Retina (tissue), 1 donor: ENCODE measurements around the gene ACOT12.
A peak's percentile ranks its signal among the peaks of the same experiment; 100 is the strongest.
"Not testable (repeated sequence)": the region's sequence is repeated elsewhere in the genome, so short reads cannot be mapped to it uniquely, and the experiment has no call there.

ENCODE experiments used
- DNase-seq: peaks from one replicate; pipeline ENCODE4 v3.0.0-alpha.2; 2016

The ACOT12 gene

GRCh38 chr5:81393783-81394718 lies at the start of gene ACOT12:
ACOT12 (minus strand) TSS chr5:81394134; CDS start chr5:81394114, 20 bp downstream.
- peak; percentile 62 for DNase-seq

DNA sequence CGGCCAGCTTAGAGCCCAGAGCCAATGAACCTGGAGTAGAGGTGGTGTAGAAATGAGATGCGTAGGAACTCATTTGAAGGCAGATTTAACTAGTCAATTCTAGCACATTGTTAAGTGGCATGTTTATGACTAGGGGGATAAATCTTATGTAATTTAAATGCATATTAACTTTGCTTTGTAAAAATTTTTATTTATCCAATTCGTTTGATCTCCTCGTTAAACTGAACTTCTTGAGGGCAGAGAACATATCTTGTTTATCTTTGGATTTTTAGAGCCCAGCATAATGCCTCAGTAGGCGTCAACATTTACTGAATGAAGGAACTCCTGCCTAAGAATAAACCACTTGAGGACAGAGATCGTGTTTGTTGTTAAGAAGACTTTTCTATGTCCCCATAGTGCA lies 41.1 kb upstream of the ACOT12 start:
- DNase-seq = no peak

- no peak for DNase-seq
Observed at GRCh38 chr5:81429985-81430384, 36.1 kb upstream of the ACOT12 start.

DNA sequence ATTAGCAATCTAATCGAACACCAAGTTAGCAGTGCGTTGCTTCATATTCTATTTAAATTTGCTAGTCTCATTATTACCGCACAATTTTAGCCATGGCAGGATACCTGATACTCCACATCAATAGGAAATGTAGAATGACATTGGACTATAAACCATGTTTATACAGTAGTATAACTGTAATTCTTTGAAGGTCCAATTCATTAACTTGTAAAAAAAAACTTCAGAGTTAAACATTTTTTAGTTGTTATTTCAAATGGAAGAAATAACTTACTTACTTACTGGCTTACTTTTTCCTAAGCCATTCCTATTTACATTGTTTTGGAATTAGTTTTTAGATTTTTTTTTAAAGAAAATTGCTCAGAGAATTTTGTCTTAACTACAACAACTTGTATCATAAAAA lies 35.4 kb upstream of the ACOT12 start:
- DNase-seq = no peak

GRCh38 chr5:81428861-81429260 lies 34.9 kb upstream of the ACOT12 start:
- no peak for DNase-seq

GRCh38 chr5:81428446-81428845 lies 34.5 kb upstream of the ACOT12 start:
- no peak for DNase-seq

GRCh38 chr5:81427566-81427965 lies 33.6 kb upstream of the ACOT12 start:
- no peak for DNase-seq

- no peak for DNase-seq
Observed at GRCh38 chr5:81426359-81427030, 32.6 kb upstream of the ACOT12 start.

- DNase-seq = peak; percentile 70
Observed at GRCh38 chr5:81425569-81425968, 31.6 kb upstream of the ACOT12 start.

DNA sequence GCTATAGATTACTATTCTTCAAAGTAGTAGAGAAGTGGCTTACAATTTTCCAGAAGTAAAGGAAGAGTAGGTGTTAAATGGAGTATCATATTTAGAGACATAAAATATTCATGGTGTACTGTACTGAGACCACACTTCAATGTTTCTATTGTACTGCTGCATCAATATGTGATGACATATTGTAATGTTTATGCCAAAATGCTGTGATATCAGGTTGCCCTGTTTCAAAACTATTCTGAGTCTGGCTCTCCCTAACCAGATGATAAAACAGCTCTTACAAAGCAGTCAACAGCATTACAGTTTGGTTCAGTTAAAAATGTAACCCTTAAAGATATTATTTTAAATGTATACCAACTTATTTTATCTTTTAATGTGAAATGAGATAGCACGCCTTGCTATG lies 30.8 kb upstream of the ACOT12 start:
- no peak for DNase-seq

- DNase-seq = no peak
Observed at GRCh38 chr5:81422671-81423070, 28.7 kb upstream of the ACOT12 start.

DNA sequence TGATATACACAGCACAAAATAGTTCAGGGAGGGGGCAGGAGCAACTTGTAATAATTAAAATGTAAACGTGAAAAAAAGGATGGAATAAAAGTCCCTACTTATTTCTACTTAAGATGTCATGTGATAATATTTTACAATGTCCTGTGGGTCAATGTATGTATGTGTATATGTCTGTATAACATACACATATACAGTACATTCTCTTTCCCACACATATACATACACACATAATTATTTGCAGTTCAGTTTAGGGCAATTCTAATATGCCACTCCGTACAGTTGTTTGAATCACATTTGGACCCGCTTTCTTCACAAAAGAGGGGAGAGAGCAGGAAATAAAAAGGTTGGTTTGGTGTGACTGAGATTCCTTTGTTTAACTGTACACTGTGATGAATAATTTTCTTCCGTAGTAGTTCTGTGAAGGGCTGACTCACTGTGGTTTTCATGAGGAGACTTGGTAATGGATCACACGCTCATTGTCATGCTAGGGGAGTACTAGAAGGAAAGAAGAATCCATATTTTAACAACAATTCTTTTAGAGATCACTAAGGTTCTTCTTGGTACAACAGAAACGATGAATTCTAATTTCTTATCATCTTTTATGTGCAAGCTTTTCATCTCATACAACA lies 26.2 kb upstream of the ACOT12 start:
- no peak for DNase-seq

GRCh38 chr5:81418606-81419005 lies 24.7 kb upstream of the ACOT12 start:
- no peak for DNase-seq

GRCh38 chr5:81417052-81417451 lies 23.1 kb upstream of the ACOT12 start:
- DNase-seq = no peak

DNA sequence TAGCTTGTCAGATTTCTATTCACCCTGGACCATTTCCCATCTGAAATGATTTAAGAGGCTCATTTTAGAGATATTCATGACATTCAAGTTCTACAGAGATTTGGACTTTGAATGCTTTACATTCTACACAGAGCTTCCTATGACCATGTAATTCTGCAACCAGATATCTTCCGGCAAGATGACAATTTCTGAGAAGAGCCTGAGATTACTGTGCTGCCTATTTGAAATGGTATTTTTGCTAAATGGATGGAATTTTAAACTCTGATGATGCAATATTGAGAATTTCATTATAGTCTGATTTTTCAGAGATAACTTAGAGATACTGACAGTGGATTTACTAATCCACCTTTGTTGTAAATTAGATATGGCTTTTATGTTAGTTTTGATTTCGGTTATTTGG lies 16.0 kb upstream of the ACOT12 start:
- no peak for DNase-seq

GRCh38 chr5:81409361-81409760 lies 15.4 kb upstream of the ACOT12 start:
- no peak for DNase-seq

DNA sequence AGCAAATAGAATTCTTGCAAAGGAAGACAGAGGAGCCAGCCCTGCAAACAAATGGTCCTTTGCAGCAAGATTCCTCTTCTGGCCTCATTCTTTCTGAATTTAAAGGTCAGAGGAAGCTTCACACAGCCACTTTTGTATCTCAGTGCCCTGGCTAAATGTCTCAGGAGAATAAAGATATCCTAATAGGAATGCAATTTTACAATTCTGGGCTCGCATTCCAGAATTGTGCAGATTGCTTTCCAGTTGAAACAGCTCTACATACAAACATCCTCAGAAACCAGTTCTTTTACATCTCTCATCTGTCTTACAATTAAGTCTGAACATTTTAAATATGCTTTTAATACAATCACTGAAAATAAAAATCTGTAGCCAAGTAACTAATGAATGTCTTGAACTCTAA lies 14.6 kb upstream of the ACOT12 start:
- DNase-seq = no peak

GRCh38 chr5:81407811-81408210 lies 13.9 kb upstream of the ACOT12 start:
- DNase-seq = not testable (repeated sequence)

DNA sequence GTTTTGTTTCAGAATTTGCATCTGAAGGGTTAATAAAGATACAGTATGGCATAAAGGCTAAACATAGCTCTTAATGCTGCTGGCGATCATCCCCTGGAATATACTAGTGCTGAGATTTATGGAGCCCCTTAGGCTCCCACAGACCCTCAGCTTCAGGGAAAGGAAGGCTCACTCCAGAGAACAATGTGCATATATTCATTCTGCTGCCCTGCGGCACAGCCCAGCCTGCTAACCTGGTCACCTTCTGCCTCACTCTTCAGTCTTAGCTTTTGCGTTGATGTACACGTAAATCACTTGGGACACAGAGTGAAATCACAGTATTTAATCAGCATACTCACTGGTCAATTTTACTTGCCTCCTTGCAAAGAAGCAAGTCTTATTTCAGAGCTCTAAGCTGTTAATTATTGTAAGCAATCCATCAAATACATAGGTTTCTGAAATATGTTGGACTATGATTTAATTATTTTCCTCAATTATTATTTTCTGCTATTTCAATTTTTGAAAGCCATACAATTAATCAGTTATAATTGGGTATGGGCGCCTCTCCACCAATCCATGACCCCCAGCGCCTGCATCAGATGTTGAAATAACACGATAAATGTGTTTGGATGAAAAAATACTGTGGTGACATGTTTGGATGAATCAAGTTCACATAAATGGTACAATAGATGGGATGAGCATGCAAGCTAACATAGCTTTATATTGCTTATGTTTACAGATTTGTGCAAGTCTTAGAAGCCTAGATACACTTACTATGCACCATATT lies 11.4 kb upstream of the ACOT12 start:
- no peak for DNase-seq

DNA sequence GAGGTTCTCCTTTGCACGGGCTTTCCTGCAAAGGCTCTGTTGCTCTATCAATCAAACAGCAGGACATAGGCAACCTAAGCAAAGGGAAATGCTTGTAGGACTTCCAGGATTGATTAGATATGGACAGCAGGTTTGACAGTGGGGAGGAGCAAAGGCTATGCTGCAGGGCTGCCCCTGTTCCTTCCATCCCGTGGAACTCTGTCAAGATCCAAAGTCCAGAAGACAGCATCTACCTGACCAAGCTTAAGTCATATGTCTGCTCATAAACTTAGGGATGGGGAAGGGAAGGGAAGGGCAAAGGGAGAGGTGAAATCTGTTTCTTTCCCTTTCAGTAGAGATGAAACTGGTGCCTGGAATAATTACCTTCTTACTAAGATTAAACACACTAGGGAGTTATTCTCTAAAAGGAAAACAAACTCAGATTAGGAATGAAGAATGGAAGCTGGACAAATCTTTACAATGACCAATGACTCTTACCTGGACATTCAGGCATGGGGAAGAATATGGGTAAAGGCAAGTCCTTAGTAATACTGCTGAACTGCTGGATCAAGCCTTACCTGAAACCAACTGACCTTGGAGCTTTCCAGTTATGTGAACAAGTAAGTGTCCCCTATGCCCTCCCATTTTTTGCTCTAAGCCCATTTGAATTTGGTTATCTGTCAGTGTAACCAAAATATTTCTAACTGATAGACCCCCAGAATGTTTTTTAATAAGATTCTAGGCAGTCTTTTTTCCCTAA lies 8.4 kb upstream of the ACOT12 start:
- no peak for DNase-seq

DNA sequence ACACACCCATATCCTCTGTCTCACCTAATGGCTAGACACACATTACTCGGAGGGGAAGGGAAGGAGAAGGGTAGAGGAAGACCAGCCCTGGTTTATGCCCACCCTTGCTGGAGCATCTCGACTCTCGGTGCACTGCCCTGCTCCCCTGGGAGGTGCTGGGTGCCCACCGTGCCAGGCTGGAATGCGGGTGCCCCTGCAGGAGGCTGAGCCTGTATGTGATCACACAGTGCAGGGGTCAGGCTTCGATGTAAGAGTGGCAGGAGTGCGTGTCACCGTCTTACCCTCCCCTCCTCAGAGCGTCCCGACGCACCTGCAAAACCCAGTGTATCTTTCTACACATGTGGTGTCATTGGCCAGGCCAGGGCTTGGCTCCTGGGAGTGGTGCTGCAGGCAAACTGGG lies 7.3 kb upstream of the ACOT12 start:
- DNase-seq = no peak

DNA sequence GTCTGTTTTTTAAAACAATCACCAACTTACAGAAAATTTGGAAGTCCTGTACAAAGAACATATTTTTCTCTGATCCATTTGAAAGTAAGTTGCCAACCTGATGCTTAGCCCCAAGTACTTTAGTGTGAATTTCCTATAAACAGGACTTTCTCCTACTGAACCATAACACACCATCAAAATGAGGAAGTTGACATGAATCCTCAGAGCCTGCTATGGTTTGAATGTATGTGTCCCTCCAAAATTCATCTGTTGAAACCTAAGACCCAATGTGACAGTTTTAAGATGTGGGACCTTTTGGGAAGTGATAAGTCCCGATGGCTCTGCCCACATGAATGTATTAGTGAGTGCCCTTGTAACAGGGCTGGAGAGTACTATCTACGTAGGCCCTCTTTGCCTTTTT lies 6.4 kb upstream of the ACOT12 start:
- DNase-seq = no peak
